ENCODE measurements around the gene R3HCC1L. TPM values are rescaled to one million over a fixed set of nuclear protein-coding genes. Genes with fewer than 3 reads are reported as not detected.

R3HCC1L gene
- total RNA-seq, 3 donors from 2014 or later (not counting 1 experiment from before 2014, with no cell fraction given): 17.9 to 25.6 (median 23.3) TPM

GRCh38 chr10:98292971-98293370 is 158.5 kb downstream of the R3HCC1L start:
- no peaks in the 10 kb centered on the region for H3K27me3 ChIP-seq (ENCODE audit: control insufficient read depth, insufficient read depth, low read length)
- H3K36me3 Mint-ChIP-seq: no peaks in the 10 kb centered on the region
- TF ChIP-seq, protein P1, sequence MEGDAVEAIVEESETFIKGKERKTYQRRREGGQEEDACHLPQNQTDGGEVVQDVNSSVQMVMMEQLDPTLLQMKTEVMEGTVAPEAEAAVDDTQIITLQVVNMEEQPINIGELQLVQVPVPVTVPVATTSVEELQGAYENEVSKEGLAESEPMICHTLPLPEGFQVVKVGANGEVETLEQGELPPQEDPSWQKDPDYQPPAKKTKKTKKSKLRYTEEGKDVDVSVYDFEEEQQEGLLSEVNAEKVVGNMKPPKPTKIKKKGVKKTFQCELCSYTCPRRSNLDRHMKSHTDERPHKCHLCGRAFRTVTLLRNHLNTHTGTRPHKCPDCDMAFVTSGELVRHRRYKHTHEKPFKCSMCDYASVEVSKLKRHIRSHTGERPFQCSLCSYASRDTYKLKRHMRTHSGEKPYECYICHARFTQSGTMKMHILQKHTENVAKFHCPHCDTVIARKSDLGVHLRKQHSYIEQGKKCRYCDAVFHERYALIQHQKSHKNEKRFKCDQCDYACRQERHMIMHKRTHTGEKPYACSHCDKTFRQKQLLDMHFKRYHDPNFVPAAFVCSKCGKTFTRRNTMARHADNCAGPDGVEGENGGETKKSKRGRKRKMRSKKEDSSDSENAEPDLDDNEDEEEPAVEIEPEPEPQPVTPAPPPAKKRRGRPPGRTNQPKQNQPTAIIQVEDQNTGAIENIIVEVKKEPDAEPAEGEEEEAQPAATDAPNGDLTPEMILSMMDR (IDR thresholded peaks at IDR 0.05): no peak
- intact Hi-C loops (cut with micrococcal nuclease): no loop called here
- no peaks in the 10 kb centered on the region for H3K36me3 ChIP-seq (ENCODE audit: control insufficient read depth, insufficient read depth, low read length)
- no peaks in the 10 kb centered on the region for H3K9me3 ChIP-seq (ENCODE audit: control insufficient read depth, insufficient read depth, low read length)
- DNase-seq (no peak), ATAC-seq (no peak)
- no peak overlapping the region for H3K4me3 Mint-ChIP-seq
- peaks cover 13% of the 10 kb centered on the region for H3K4me1 ChIP-seq (ENCODE audit: control insufficient read depth, insufficient read depth, low read length)
- H3K4me1 Mint-ChIP-seq: peaks cover 9 to 16% of the 10 kb centered on the region in 2 donors
- H3K27ac ChIP-seq (ENCODE audit: low read length): no peak overlapping the region
- peaks cover 5 to 6% of the 10 kb centered on the region in 2 donors for H3K27me3 Mint-ChIP-seq (ENCODE audit: low read depth in 2 of 2)
- H3K27ac Mint-ChIP-seq: no peak overlapping the region
- WGBS (ENCODE audit: insufficient coverage): 82% methylated on average over 4 of the region's 4 CpGs
- H3K4me3 ChIP-seq (ENCODE audit: low read length): no peak overlapping the region
- H3K9me3 Mint-ChIP-seq: no peaks in the 10 kb centered on the region

DNA sequence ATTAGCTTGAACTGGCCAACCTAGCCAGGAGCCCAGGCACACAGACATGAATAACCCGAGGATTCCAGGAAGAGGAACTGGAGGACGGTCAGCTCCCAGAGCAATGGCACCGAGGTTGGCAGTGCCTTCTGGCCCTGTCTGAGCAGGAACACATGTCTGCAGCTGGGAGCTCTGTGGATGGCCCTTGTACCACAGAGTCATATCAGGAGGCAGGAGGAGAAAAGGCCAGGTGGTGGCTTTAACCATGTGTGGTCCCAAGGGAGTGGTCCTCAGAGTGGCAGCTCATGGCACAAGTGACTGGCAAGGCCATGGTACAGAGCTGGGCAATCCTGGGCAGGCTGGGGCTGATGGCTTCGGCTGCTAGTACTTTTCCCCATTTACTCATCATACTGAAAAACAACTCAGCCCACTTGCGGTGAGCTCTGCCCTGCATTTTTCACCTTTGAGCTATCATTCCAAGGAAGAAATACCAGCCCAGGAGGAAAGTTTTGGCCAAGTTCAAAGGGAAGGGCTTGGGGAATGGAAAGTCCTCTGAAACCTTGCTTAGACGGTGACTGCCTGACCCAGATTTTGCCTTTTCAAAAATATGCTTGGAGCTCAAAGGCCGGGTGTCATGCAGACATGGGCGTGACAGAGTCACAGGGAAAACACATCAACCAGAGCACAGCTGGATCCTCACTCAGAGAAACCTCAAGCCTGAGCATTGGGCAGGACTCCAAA is 159.3 kb downstream of the R3HCC1L start:
- Mint-ChIP-seq H3K9me3 (no peaks in the 10 kb centered on the region), H3K27ac (no peak overlapping the region), H3K27me3 (ENCODE audit: low read depth in 2 of 2) (peaks cover 5 to 6% of the 10 kb centered on the region in 2 donors), H3K4me1 (peaks cover 9 to 16% of the 10 kb centered on the region in 2 donors), H3K36me3 (no peaks in the 10 kb centered on the region), H3K4me3 (no peak overlapping the region)
- H3K4me3 ChIP-seq (ENCODE audit: low read length): no peak overlapping the region
- H3K4me1 ChIP-seq (ENCODE audit: control insufficient read depth, insufficient read depth, low read length): peaks cover 13% of the 10 kb centered on the region
- 62% methylated on average over 8 of the region's 8 CpGs for WGBS (ENCODE audit: insufficient coverage)
- intact Hi-C loops (cut with micrococcal nuclease): no loop called here
- H3K27me3 ChIP-seq (ENCODE audit: control insufficient read depth, insufficient read depth, low read length): no peaks in the 10 kb centered on the region
- H3K27ac ChIP-seq (ENCODE audit: low read length): no peak overlapping the region
- DNase-seq (no peak), ATAC-seq (no peak)
- H3K36me3 ChIP-seq (ENCODE audit: control insufficient read depth, insufficient read depth, low read length): no peaks in the 10 kb centered on the region
- TF ChIP-seq, protein P1 (IDR thresholded peaks at IDR 0.05): no peak
- no peaks in the 10 kb centered on the region for H3K9me3 ChIP-seq (ENCODE audit: control insufficient read depth, insufficient read depth, low read length)

DNA sequence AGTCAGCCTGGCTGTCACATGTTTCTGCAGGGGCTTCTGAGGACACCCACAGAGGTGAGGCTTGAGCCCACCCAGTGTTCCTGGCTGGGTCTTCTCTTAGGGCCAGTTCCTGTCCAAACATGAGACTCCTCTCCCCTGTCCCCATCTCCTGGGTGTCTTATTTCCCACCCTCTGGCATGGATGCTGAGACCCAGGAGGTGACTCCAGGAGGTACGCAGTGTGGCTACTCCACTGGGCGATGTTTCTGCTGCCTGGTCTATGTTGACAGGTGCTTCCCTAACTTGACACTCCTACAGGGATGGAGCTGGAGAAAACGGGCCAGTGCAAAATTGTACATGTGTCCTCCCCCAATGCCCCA is 159.8 kb downstream of the R3HCC1L start:
- ATAC-seq (no peak), DNase-seq (no peak)
- peaks cover 13% of the 10 kb centered on the region for H3K4me1 ChIP-seq (ENCODE audit: control insufficient read depth, insufficient read depth, low read length)
- H3K4me3 Mint-ChIP-seq: no peak overlapping the region
- H3K4me1 Mint-ChIP-seq: peaks cover 9 to 16% of the 10 kb centered on the region in 2 donors
- no peaks in the 10 kb centered on the region for H3K9me3 Mint-ChIP-seq
- H3K9me3 ChIP-seq (ENCODE audit: control insufficient read depth, insufficient read depth, low read length): no peaks in the 10 kb centered on the region
- peaks cover 5 to 6% of the 10 kb centered on the region in 2 donors for H3K27me3 Mint-ChIP-seq (ENCODE audit: low read depth in 2 of 2)
- WGBS (ENCODE audit: insufficient coverage): 89% methylated on average over 3 of the region's 3 CpGs
- no peak overlapping the region for H3K4me3 ChIP-seq (ENCODE audit: low read length)
- intact Hi-C loops (cut with micrococcal nuclease): no loop called here
- H3K36me3 ChIP-seq (ENCODE audit: control insufficient read depth, insufficient read depth, low read length): no peaks in the 10 kb centered on the region
- no peaks in the 10 kb centered on the region for H3K36me3 Mint-ChIP-seq
- TF ChIP-seq, protein P1 (IDR thresholded peaks at IDR 0.05): no peak
- H3K27ac ChIP-seq (ENCODE audit: low read length): no peak overlapping the region
- H3K27ac Mint-ChIP-seq: no peak overlapping the region
- H3K27me3 ChIP-seq (ENCODE audit: control insufficient read depth, insufficient read depth, low read length): no peaks in the 10 kb centered on the region

Other genes starting within 250 kb of the R3HCC1L start
- not detected for gene CRTAC1, start 104.0 kb upstream of the R3HCC1L start, total RNA-seq
- under 1 TPM in 1 of 3 donors, not detected in 2; 0.23 TPM for gene LOXL4, start 133.5 kb downstream of the R3HCC1L start, total RNA-seq